NCI-H187 treated with DMSO at 0.1 percent for 48 hours (cell line): Measurements from ENCODE around the gene ATP8B1.
"Not testable (repeated sequence)": the region's sequence is repeated elsewhere in the genome, so short reads cannot be mapped to it uniquely, and the experiment has no call there.

ENCODE experiments used
- DNase-seq: peaks from one replicate; lab custom pipeline; 2025; lab: John Stamatoyannopoulos, UW

Gene ATP8B1

GRCh38 chr18:57660961-57661360, 142.2 kb downstream of the ATP8B1 start:
- no peak for DNase-seq

GRCh38 chr18:57659460-57660102, 143.5 kb downstream of the ATP8B1 start:
- no peak for DNase-seq

GRCh38 chr18:57657542-57657941, 145.6 kb downstream of the ATP8B1 start:
- DNase-seq: no peak

- DNase-seq: no peak
Observed at GRCh38 chr18:57655740-57656139, 147.4 kb downstream of the ATP8B1 start.

- DNase-seq: no peak
Observed at GRCh38 chr18:57651914-57652313, 151.2 kb downstream of the ATP8B1 start.

- DNase-seq: no peak
Observed at GRCh38 chr18:57649556-57650500, 153.3 kb downstream of the ATP8B1 start.

- DNase-seq: no peak
Observed at GRCh38 chr18:57648414-57648813, 154.7 kb downstream of the ATP8B1 start.

GRCh38 chr18:57644540-57644939, 158.6 kb downstream of the ATP8B1 start:
- DNase-seq: no peak

GRCh38 chr18:57643726-57644125, 159.4 kb downstream of the ATP8B1 start:
- not testable (repeated sequence) for DNase-seq

GRCh38 chr18:57642462-57642861, 160.7 kb downstream of the ATP8B1 start:
- DNase-seq: not testable (repeated sequence)

- DNase-seq: no peak
Observed at GRCh38 chr18:57640749-57641148, 162.4 kb downstream of the ATP8B1 start.

GRCh38 chr18:57640236-57640635, 162.9 kb downstream of the ATP8B1 start:
- no peak for DNase-seq

GRCh38 chr18:57635003-57635822, 167.9 kb downstream of the ATP8B1 start:
- no peak for DNase-seq

GRCh38 chr18:57631697-57632096, 171.4 kb downstream of the ATP8B1 start:
- DNase-seq: no peak

GRCh38 chr18:57630754-57631595, 172.1 kb downstream of the ATP8B1 start:
- no peak for DNase-seq

GRCh38 chr18:57630002-57630753, 172.9 kb downstream of the ATP8B1 start:
- peak; percentile 52 for DNase-seq

- no peak for DNase-seq
Observed at GRCh38 chr18:57629422-57629821, 173.7 kb downstream of the ATP8B1 start.

GRCh38 chr18:57627488-57627887, 175.6 kb downstream of the ATP8B1 start:
- no peak for DNase-seq

GRCh38 chr18:57624988-57625387, 178.1 kb downstream of the ATP8B1 start:
- DNase-seq: no peak

- DNase-seq: no peak
Observed at GRCh38 chr18:57621246-57621604, 181.9 kb downstream of the ATP8B1 start.

- no peak for DNase-seq
Observed at GRCh38 chr18:57619876-57620275, 183.2 kb downstream of the ATP8B1 start.
